Measurements from ENCODE around the gene TAPBPL. TPM values are rescaled to one million over a fixed set of nuclear protein-coding genes. Genes with fewer than 3 reads are reported as not detected.

Gene TAPBPL
- total RNA-seq, 1 donor: 13.8 TPM

DNA sequence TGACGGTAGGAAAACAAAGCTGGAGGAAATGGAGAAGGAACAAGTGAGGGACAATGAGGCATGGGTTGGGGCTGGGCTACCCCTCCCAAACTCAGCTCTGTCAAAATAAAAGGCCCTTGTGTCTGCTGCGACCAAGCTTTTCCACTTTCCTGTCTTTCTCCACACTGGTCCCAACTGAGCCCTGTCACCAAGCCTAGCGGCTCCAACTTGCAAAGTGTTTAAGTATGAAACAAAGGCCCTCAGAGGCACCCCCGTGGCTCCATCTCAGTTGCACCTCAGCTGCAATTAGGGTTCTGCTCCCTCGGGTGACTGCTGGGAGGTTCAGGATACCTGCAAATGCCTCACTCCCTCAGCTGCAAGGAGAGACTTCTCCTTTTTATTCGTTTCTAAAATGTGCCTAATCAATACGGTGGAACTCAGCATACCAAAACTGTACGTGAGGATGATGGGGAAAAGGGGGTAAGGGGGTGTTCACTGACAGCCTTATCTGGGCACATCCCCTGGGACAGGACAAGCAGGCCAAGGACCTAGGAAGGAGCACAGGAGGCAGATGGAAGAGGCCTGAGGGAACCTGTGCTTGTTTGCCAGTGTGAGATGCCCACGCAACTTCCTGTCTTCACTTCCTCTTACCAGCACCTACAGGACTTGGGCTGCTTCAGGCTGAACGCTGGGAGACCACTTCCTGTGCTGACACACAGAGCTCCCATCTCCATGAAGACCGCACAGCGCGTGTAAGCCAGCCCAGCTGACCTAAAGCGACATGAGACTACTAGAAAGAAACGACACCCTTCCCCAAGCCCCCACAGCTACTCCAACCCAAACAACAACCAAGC lies 9.8 kb downstream of the TAPBPL start:
- H4K20me1 ChIP-seq (ENCODE audit: insufficient read depth, low read length): peaks cover 5% of the 10 kb centered on the region
- no peaks in the 10 kb centered on the region for H3K4me1 ChIP-seq (ENCODE audit: insufficient read depth, low read length)
- no peak overlapping the region for H2AFZ ChIP-seq (ENCODE audit: low read length)
- no peak overlapping the region for H3K27ac ChIP-seq (ENCODE audit: low read depth, low read length)
- TF ChIP-seq, protein P1, sequence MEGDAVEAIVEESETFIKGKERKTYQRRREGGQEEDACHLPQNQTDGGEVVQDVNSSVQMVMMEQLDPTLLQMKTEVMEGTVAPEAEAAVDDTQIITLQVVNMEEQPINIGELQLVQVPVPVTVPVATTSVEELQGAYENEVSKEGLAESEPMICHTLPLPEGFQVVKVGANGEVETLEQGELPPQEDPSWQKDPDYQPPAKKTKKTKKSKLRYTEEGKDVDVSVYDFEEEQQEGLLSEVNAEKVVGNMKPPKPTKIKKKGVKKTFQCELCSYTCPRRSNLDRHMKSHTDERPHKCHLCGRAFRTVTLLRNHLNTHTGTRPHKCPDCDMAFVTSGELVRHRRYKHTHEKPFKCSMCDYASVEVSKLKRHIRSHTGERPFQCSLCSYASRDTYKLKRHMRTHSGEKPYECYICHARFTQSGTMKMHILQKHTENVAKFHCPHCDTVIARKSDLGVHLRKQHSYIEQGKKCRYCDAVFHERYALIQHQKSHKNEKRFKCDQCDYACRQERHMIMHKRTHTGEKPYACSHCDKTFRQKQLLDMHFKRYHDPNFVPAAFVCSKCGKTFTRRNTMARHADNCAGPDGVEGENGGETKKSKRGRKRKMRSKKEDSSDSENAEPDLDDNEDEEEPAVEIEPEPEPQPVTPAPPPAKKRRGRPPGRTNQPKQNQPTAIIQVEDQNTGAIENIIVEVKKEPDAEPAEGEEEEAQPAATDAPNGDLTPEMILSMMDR (IDR thresholded peaks at IDR 0.05; ENCODE audit: extremely low read depth, low read depth, low read length): no peak
- H3K36me3 ChIP-seq (ENCODE audit: insufficient read depth, low read length): peaks cover 84% of the 10 kb centered on the region
- no peaks in the 10 kb centered on the region for H3K9me3 ChIP-seq (ENCODE audit: low read depth, low read length)
- no peaks in the 10 kb centered on the region for H3K27me3 ChIP-seq (ENCODE audit: insufficient read depth, low read length)
- DNase-seq (ENCODE audit: insufficient read length, low spot score, missing footprints): no peak
- H3K4me2 ChIP-seq (ENCODE audit: insufficient read depth, low read length): no peak overlapping the region
- H3K4me3 ChIP-seq (ENCODE audit: insufficient read depth, low read length): no peak overlapping the region
- peaks cover 4% of the 10 kb centered on the region for H3K79me2 ChIP-seq (ENCODE audit: insufficient read depth, low read length)

DNA sequence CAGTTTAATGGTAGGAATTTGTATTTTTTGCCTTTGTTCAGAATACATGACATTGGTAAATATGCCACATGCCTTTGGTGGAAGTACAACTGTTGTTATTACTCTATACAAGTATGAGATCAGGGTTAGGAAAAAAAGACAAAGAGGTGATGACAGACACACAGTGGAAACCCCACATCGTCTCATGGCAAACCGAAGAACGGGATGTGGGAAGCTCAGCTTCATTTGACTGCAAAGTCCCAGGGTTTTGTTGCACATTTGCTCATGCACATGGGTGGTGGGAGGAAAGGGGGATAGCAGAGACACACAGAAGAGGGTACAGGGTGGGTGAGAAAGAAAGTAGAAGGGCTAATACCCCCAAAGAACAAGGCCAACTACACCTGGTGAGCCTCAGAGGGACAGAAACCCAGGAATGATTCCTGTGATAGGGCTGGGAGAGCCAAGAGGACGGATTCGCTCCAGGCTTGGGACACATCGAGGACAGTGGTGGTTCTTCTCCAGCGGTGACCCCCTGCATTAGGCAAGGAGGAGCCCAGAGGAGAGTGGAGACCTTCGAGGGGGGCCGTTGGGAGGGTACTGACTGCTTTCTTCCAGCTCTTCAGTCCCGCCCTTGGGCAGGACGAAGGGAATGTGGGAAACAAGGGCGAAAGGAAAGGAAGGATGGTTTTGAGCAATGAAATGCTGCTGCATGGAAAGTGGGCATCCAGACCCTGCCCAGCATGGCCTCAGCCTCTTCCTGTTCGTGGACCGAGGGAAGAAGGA lies 10.6 kb downstream of the TAPBPL start:
- H3K9me3 ChIP-seq (ENCODE audit: low read depth, low read length): no peaks in the 10 kb centered on the region
- no peaks in the 10 kb centered on the region for H3K27me3 ChIP-seq (ENCODE audit: insufficient read depth, low read length)
- no peak overlapping the region for H3K4me3 ChIP-seq (ENCODE audit: insufficient read depth, low read length)
- H3K4me1 ChIP-seq (ENCODE audit: insufficient read depth, low read length): no peaks in the 10 kb centered on the region
- peaks cover 83% of the 10 kb centered on the region for H3K36me3 ChIP-seq (ENCODE audit: insufficient read depth, low read length)
- H3K4me2 ChIP-seq (ENCODE audit: insufficient read depth, low read length): no peak overlapping the region
- H4K20me1 ChIP-seq (ENCODE audit: insufficient read depth, low read length): peaks cover 7% of the 10 kb centered on the region
- H2AFZ ChIP-seq (ENCODE audit: low read length): no peak overlapping the region
- no peak for DNase-seq (ENCODE audit: insufficient read length, low spot score, missing footprints)
- TF ChIP-seq, protein P1 (IDR thresholded peaks at IDR 0.05; ENCODE audit: extremely low read depth, low read depth, low read length): no peak
- H3K27ac ChIP-seq (ENCODE audit: low read depth, low read length): no peak overlapping the region
- H3K79me2 ChIP-seq (ENCODE audit: insufficient read depth, low read length): peaks cover 6% of the 10 kb centered on the region

DNA sequence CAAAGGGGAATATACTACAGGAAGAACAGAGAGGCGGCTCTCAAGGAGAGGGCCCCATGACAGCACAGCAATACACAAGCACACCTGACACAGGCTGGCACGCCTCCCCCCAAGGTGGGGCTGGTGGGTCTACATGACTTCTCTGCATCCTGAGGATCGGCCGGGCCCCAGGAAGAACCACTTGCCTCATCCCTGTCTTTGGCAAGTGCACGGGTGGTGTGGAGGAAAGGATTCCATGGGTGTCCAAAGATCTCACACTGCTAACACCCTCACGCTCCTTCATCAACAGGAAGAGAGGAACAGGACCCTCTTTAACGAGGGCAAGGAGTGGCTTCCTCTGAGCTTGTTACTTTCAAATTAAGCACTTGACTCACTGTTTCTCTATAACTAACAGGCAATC lies 11.4 kb downstream of the TAPBPL start:
- H2AFZ ChIP-seq (ENCODE audit: low read length): no peak overlapping the region
- H4K20me1 ChIP-seq (ENCODE audit: insufficient read depth, low read length): peaks cover 7% of the 10 kb centered on the region
- peaks cover 79% of the 10 kb centered on the region for H3K36me3 ChIP-seq (ENCODE audit: insufficient read depth, low read length)
- H3K4me1 ChIP-seq (ENCODE audit: insufficient read depth, low read length): peaks cover 5% of the 10 kb centered on the region
- no peaks in the 10 kb centered on the region for H3K9me3 ChIP-seq (ENCODE audit: low read depth, low read length)
- no peak overlapping the region for H3K27ac ChIP-seq (ENCODE audit: low read depth, low read length)
- peaks cover 14% of the 10 kb centered on the region for H3K79me2 ChIP-seq (ENCODE audit: insufficient read depth, low read length)
- TF ChIP-seq, protein P1 (IDR thresholded peaks at IDR 0.05; ENCODE audit: extremely low read depth, low read depth, low read length): no peak
- no peak for DNase-seq (ENCODE audit: insufficient read length, low spot score, missing footprints)
- H3K4me3 ChIP-seq (ENCODE audit: insufficient read depth, low read length): no peak overlapping the region
- no peaks in the 10 kb centered on the region for H3K27me3 ChIP-seq (ENCODE audit: insufficient read depth, low read length)
- H3K4me2 ChIP-seq (ENCODE audit: insufficient read depth, low read length): no peak overlapping the region

DNA sequence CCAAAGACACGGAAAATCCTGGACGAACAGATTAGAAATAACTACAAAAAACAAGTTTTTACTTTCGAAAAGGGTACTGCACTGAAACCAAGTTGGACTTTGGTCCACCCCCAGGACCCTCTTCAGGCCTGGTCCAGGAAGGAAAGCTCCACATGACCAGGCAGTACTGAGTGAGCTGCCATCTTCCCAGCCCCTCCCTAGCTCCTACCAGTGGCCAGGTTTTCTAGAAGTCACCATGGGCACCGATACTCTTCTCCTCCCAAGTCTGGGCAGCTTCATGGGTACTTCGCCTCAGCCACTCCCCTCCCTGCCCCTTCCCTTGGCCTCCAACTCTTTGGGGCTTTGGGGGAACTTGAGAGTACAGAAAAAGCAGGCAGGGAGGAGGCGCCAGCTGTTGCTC lies 12.0 kb downstream of the TAPBPL start:
- H3K4me1 ChIP-seq (ENCODE audit: insufficient read depth, low read length): peaks cover 11% of the 10 kb centered on the region
- no peak overlapping the region for H3K4me3 ChIP-seq (ENCODE audit: insufficient read depth, low read length)
- DNase-seq (ENCODE audit: insufficient read length, low spot score, missing footprints): no peak
- H3K27ac ChIP-seq (ENCODE audit: low read depth, low read length): no peak overlapping the region
- no peaks in the 10 kb centered on the region for H3K9me3 ChIP-seq (ENCODE audit: low read depth, low read length)
- TF ChIP-seq, protein P1 (IDR thresholded peaks at IDR 0.05; ENCODE audit: extremely low read depth, low read depth, low read length): no peak
- H4K20me1 ChIP-seq (ENCODE audit: insufficient read depth, low read length): peaks cover 13% of the 10 kb centered on the region
- peaks cover 75% of the 10 kb centered on the region for H3K36me3 ChIP-seq (ENCODE audit: insufficient read depth, low read length)
- H2AFZ ChIP-seq (ENCODE audit: low read length): no peak overlapping the region
- no peaks in the 10 kb centered on the region for H3K27me3 ChIP-seq (ENCODE audit: insufficient read depth, low read length)
- H3K4me2 ChIP-seq (ENCODE audit: insufficient read depth, low read length): no peak overlapping the region
- H3K79me2 ChIP-seq (ENCODE audit: insufficient read depth, low read length): peaks cover 21% of the 10 kb centered on the region
